Lower leg skin (tissue), 4 donors: ENCODE data around the gene CAPN2. TPM values are rescaled to one million over a fixed set of nuclear protein-coding genes. Genes with fewer than 3 reads are reported as not detected.

Experiments
- DNase-seq, 2 donors: peaks; one replicate each; pipeline ENCODE4 v3.0.0-alpha.2; 2019; ENCODE audit warnings: low spot score in 2 of 2
- H3K4me3 ChIP-seq: fragments of 200-600 bp; sonication (generic); 2 replicates; pipeline ENCODE4 v1.5.1; 2017; ENCODE audit warnings: mild to moderate bottlenecking, low read depth; ENCODE audit not compliant: poor library complexity, severe bottlenecking
- POLR2A ChIP-seq, 2 donors: fragments of 450-650 bp; IDR thresholded peaks; one replicate each; pipeline ENCODE4 v1.6.1; 2016 to 2017; ENCODE audit warnings: antibody characterized with exemption in 2 of 2, mild to moderate bottlenecking in 1 of 2, moderate library complexity in 1 of 2
- WGBS, 2 donors: methylation state at CpG; one replicate each; pipeline ENCODE4 v1.1.5; 2018; 5-methylcytosine and 5-hydroxymethylcytosine counted together
- intact Hi-C: fragments of 100-400 bp; cut with DNase I; formaldehyde crosslinking; loops from one replicate; pipeline ENCODE4 v1.15.0; 2023; ENCODE audit warnings: low total_unique reads
- total RNA-seq, 4 donors: library from RNA; depleted of rRNA; stranded (reverse); fragments of >200 nt; gene quantifications; one replicate each; pipeline ENCODE4 v1.1.0, GENCODE V29; 2016
- TF ChIP-seq, protein P1 (sequence below), 3 donors: fragments of 450-650 bp; IDR thresholded peaks; one replicate each; pipeline ENCODE4 v1.5.1; 2016; ENCODE audit warnings: antibody characterized with exemption in 3 of 3, mild to moderate bottlenecking in 3 of 3, moderate library complexity in 2 of 3

Gene CAPN2
- total RNA-seq, 4 donors from 2014 or later: 33.7 to 73.3 (median 47.2) TPM

DNA sequence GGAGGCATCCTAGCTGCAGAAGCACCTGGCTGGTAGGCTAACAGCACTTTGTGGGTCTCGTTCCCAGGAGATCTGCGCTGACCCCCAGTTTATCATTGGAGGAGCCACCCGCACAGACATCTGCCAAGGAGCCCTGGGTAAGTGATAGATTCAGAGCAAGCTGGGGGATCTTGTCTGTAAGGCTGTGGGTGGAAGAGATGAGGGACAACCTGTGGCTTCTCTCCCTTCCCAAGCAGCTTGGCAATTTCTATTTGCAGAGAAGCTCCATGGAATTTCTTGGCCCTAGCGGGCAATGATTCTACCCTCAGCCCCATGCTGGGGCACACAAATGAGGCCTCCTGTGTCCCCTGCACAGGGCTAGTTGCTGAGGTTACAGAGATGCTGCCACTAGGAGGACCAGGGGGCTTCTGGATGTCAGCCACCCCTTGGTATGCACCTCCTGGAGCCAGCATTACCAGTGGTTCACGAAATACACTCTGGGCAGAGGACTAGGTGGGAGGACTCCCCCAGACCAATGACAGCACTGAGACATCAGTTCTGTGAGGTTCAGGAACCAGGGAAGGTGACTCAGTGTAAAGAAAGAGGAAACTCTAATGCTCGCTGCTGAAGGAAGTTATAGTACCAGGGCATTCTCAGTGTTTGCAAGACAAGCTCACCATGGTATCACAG is 5.5 kb downstream of the CAPN2 start:
- intact Hi-C loops: no loop called here
- no peak for DNase-seq
- TF ChIP-seq POLR2A (IDR thresholded peaks at IDR 0.05): no peak
- TF ChIP-seq, protein P1, sequence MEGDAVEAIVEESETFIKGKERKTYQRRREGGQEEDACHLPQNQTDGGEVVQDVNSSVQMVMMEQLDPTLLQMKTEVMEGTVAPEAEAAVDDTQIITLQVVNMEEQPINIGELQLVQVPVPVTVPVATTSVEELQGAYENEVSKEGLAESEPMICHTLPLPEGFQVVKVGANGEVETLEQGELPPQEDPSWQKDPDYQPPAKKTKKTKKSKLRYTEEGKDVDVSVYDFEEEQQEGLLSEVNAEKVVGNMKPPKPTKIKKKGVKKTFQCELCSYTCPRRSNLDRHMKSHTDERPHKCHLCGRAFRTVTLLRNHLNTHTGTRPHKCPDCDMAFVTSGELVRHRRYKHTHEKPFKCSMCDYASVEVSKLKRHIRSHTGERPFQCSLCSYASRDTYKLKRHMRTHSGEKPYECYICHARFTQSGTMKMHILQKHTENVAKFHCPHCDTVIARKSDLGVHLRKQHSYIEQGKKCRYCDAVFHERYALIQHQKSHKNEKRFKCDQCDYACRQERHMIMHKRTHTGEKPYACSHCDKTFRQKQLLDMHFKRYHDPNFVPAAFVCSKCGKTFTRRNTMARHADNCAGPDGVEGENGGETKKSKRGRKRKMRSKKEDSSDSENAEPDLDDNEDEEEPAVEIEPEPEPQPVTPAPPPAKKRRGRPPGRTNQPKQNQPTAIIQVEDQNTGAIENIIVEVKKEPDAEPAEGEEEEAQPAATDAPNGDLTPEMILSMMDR (IDR thresholded peaks at IDR 0.05): no peak
- 90 to 91% methylated on average over 6 of the region's 6 CpGs for WGBS, 2 donors
- H3K4me3 ChIP-seq: no peak overlapping the region

DNA sequence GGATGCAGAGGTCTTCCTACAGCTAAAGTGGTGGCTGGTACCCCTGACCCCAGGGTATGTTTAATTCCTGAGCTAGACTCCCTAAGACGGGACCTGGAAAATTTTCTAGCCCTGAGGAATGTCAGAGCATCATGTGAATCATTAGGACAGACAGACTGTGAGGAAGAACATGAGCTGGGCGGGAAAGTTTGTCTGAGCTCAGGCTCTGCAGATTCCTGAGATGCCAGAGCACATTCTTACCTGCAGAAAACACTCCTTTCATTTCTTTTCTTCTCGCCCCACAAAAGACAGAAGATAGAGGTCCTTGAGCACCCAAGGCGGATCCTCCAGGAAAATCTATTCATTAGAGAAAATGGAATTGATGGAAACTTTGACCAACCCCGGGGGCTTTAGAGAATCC is 6.5 kb downstream of the CAPN2 start:
- WGBS, 2 donors: 57 to 60% methylated on average over 5 of the region's 5 CpGs
- intact Hi-C loops: no loop called here

DNA sequence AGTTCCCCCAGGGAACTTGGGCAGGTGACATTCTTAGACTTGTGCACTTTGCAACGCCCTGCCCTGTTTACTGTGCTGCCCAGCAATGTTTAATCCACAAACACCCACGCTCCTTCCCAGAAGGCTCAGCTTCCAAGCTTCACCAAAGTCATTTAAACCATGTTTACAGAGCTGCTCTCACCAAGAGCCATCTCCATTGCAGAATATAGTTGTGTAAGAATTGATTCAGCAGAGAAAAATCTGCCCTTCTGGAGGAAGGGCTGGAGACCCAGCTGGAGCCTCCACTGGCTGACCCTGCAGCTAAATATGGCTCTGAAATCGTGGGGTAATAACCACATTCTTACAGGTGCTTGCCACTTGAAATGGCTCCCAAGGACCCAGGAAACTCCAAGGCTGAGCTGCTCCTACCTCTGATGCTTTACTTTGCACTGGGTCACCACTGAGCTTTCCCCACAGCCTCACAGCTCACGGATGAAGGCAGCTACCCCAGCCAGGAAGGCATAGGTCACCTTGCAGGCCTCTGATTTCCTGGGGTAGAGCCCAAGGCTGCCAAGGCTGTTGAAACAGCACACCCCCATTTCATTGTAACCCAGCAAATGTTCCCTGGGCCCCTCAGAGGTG is 8.7 kb downstream of the CAPN2 start:
- 53 to 57% methylated on average over 4 of the region's 4 CpGs for WGBS, 2 donors
- H3K4me3 ChIP-seq: no peak overlapping the region
- DNase-seq: no peak
- no peak for TF ChIP-seq POLR2A (IDR thresholded peaks at IDR 0.05)
- TF ChIP-seq, protein P1 (IDR thresholded peaks at IDR 0.05): no peak
- intact Hi-C loops: no loop called here

More for the DNA sequence above, 6.5 kb downstream of the CAPN2 start:
- TF ChIP-seq POLR2A (IDR thresholded peaks at IDR 0.05): no peak
- TF ChIP-seq, protein P1 (IDR thresholded peaks at IDR 0.05): no peak
- H3K4me3 ChIP-seq: no peak overlapping the region
- DNase-seq: no peak

DNA sequence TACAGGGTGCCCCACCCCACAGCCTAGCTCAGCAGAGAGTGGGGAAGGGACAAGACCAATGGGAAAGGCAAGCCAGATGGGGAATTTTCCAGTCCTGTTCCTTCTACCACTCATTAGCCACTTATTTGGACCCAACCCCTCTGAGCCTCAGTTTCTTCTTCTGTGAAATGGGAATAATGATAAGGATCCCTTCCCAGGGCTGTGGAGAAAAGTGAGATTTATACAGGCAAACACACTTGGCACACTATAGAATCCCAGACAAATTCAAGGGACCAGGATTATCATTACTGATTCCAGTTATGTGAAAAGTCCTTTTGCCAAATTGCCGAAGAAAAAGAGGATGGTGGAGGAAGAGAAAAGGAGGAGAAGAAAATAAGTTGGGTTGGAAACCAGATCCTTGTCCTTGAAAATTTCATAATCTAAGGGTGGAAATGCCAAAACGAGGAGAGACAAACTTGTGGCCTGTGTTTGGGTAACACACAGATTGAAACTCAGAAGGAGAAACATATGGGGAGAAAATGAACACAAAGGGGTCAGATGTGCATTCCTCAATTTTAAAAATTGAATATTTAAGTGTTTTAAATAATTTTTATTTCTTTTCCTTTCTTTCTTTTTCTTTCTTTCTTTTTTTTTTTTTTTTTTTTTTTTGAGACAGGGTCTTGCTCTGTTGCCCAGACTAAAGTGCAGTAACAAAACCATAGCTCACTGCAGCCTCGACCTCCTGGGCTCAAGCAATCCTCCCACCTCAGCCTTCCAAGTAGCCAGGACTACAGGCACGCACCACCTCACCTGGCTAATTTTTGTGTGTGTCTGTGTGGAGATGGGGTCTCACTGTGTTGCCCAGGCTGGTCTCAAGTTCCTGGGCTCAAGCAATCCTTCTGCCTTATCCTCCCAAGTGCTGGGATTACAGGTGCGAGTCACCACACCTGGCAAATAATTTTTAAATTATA is 9.6 kb downstream of the CAPN2 start:
- no peak overlapping the region for H3K4me3 ChIP-seq
- no peak for DNase-seq
- WGBS, 2 donors: 79 to 81% methylated on average over 5 of the region's 5 CpGs
- intact Hi-C loops: no loop called here
- TF ChIP-seq, protein P1 (IDR thresholded peaks at IDR 0.05): no peak
- TF ChIP-seq POLR2A (IDR thresholded peaks at IDR 0.05): no peak

DNA sequence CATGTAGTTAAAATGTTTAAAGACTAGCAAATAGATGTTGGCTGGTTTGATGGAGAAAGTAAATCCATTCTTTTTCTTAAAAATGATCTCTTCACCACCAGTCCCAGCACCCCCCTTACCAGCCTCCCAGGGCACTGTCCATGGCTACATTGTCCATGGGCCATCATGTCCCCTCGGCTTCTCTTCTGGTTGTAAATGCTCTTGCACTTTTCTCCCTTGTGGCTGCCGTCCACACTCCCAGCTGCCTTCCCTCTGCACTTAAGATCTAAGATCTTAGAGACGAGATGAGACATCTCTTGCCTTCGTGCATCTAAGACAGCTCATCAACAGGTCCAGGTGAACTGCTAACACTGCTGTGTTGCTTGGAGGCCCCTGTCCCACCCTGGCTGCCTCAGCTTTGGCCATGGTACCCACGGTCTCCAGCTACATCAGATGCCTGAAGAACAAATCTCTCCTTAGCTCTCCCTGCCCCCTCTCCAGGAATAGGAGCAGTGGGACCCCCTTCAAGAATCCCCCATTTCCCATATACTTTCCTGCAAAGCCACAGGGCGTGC is 11.1 kb downstream of the CAPN2 start:
- 89 to 93% methylated on average over 6 of the region's 6 CpGs for WGBS, 2 donors

More for the DNA sequence above, 11.1 kb downstream of the CAPN2 start:
- no peak for DNase-seq
- no peak overlapping the region for H3K4me3 ChIP-seq
- intact Hi-C loops: no loop called here
- TF ChIP-seq, protein P1 (IDR thresholded peaks at IDR 0.05): no peak
- no peak for TF ChIP-seq POLR2A (IDR thresholded peaks at IDR 0.05)
